Measurements from ENCODE around the gene SLC17A8.

The SLC17A8 gene

DNA sequence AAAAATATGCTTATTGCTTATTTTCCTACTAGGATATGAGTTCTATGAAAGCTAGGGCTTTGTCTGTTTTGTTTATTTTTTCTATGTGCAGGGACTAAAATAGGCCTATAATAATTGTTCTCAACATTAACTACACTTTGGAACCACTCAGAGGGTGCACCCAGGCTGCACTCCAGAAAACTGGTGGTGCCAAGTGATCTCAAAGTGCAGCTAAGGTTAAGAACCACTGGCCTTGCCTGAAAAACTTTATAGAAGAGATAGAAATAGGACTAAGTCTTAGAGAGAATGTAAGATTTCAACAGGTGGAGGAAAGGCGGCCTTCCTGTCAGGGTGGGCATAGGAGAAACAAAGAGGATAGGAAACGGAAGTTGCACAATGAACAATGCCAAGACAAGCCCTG is 79.1 kb downstream of the SLC17A8 start:
- TF ChIP-seq POLR2A (IDR thresholded peaks at IDR 0.05; ENCODE audit: low read depth, low read length) = no peak
- no peak for TF ChIP-seq POLR2AphosphoS5 (IDR thresholded peaks at IDR 0.05; ENCODE audit: low read depth, low read length)
- no peak for TF ChIP-seq TAF1 (IDR thresholded peaks at IDR 0.05; ENCODE audit: low read depth, low read length)
- TF ChIP-seq PAX5 (IDR thresholded peaks at IDR 0.05; ENCODE audit: insufficient read depth, low read length, severe bottlenecking) = no peak
- TF ChIP-seq POU2F2 (IDR thresholded peaks at IDR 0.05; ENCODE audit: low read depth, low read length) = no peak
- no peak for TF ChIP-seq SPI1 (IDR thresholded peaks at IDR 0.05; ENCODE audit: low read depth, low read length)
- FAIRE-seq (no peak), DNase-seq (ENCODE audit: insufficient read length, low spot score) (no peak)

DNA sequence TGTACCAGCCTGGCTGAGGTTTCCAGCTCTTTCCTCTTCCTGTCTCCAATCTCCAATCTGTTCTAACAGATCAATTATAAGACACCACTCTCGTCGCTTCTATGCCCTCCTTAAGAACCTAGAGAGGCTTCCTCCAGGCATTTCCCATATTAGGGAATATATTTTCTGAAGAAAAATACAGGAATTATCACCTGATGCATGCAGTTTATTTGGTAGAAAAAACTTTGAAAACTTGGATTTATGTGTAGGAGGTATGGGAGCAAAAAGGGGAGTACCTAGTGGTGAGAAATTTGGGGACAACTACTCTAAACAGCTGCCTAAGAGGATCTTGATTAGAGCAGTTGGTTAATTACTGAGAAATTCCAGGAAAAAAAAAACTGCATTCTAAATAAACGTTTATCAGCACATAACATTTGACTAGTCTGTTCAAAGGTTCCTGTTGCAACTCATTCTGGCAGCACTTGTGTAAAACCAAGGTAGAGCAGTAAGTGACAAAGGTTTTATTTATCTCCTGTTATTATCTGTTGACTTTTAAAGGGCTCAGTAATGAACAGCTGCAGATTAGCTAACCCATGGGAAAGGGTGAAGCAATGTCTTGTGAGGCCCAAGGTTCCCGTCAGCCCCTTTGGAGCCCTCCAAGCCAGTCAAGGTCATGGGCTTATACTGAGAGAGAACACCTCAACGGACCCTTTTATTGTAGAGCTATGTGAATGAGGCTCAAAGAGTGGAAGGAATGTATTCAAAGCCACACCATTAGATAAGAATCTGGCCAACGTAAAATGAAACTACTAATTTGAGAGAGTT is 80.4 kb downstream of the SLC17A8 start:
- TF ChIP-seq TAF1 (IDR thresholded peaks at IDR 0.05; ENCODE audit: low read depth, low read length) (no peak), POLR2AphosphoS5 (IDR thresholded peaks at IDR 0.05; ENCODE audit: low read depth, low read length) (no peak), POU2F2 (IDR thresholded peaks at IDR 0.05; ENCODE audit: low read depth, low read length) (no peak), PAX5 (IDR thresholded peaks at IDR 0.05; ENCODE audit: insufficient read depth, low read length, severe bottlenecking) (no peak)
- FAIRE-seq (no peak), DNase-seq (ENCODE audit: insufficient read length, low spot score) (no peak)

DNA sequence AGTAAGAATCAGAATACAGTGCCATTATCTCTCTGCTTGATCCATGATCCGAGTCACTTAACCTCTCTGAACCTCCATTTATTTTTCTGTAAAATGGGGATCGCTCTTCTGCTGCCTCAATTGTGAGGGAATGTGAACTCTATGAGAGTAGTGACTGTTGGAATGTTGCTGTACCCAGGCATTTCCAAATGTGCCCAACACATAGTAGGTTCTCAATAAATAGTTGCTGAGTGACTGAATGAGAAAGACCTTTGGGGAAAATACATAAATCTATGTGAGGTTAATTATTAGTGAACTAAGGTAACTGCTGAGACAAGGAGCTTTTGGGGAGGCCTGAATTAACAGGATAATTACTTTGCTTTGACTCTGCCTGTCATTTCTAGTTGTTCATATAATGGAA is 82.9 kb downstream of the SLC17A8 start:
- DNase-seq (ENCODE audit: insufficient read length, low spot score) = no peak
- no peak for TF ChIP-seq PAX5 (IDR thresholded peaks at IDR 0.05; ENCODE audit: insufficient read depth, low read length, severe bottlenecking)
- TF ChIP-seq POLR2AphosphoS5 (IDR thresholded peaks at IDR 0.05; ENCODE audit: low read depth, low read length) = no peak
- no peak for TF ChIP-seq POLR2A (IDR thresholded peaks at IDR 0.05; ENCODE audit: low read depth, low read length)
- TF ChIP-seq TAF1 (IDR thresholded peaks at IDR 0.05; ENCODE audit: low read depth, low read length) = no peak
- no peak for TF ChIP-seq SPI1 (IDR thresholded peaks at IDR 0.05; ENCODE audit: low read depth, low read length)
- TF ChIP-seq POU2F2 (IDR thresholded peaks at IDR 0.05; ENCODE audit: low read depth, low read length) = no peak
- no peak for FAIRE-seq

DNA sequence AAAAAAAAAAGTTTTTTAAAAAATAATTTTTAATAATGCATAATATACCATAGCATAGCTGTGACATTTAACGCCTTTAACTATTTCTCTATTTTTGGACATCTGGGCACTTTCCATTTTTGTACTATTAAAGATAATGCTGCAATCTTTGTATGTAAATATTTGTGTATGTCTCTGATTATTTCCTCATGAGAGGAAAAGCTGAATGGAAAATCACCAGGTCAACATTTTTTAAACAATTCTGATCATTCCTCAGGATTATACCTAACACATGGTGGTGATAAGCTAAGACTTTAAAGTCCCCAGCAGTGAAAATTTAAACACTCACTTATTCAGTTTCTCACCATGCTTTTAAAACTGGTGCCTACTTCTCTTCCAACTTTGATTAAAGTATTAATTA is 85.5 kb downstream of the SLC17A8 start:
- FAIRE-seq = no peak
- no peak for TF ChIP-seq POLR2AphosphoS5 (IDR thresholded peaks at IDR 0.05; ENCODE audit: low read depth, low read length)
- TF ChIP-seq POLR2A (IDR thresholded peaks at IDR 0.05; ENCODE audit: low read depth, low read length) = no peak
- no peak for TF ChIP-seq PAX5 (IDR thresholded peaks at IDR 0.05; ENCODE audit: insufficient read depth, low read length, severe bottlenecking)
- TF ChIP-seq SPI1 (IDR thresholded peaks at IDR 0.05; ENCODE audit: low read depth, low read length) = no peak
- DNase-seq (ENCODE audit: insufficient read length, low spot score) = no peak

DNA sequence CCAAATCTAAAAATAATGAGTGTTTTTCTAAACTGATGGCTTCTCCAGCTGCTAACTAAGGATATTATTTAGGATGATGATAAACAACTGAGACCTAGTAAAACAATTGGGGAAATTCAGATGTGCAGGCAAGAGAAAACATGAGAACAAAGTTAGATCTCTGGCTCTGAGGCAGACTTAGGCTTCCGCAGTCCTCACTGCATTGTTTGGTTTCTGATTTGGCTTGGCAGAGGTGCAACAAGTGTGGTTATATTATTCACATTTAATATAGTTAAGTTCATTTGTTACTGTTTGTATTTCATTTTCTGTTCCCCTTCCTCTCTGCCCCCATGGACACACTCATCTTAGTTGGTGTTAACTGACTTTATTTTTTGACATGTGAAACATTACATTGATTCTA is 86.6 kb downstream of the SLC17A8 start:
- FAIRE-seq (no peak), DNase-seq (ENCODE audit: insufficient read length, low spot score) (no peak)
- TF ChIP-seq TAF1 (IDR thresholded peaks at IDR 0.05; ENCODE audit: low read depth, low read length) = no peak
- TF ChIP-seq PAX5 (IDR thresholded peaks at IDR 0.05; ENCODE audit: insufficient read depth, low read length, severe bottlenecking) = no peak
- TF ChIP-seq POLR2AphosphoS5 (IDR thresholded peaks at IDR 0.05; ENCODE audit: low read depth, low read length) = no peak
- no peak for TF ChIP-seq POU2F2 (IDR thresholded peaks at IDR 0.05; ENCODE audit: low read depth, low read length)
- no peak for TF ChIP-seq SPI1 (IDR thresholded peaks at IDR 0.05; ENCODE audit: low read depth, low read length)
- TF ChIP-seq POLR2A (IDR thresholded peaks at IDR 0.05; ENCODE audit: low read depth, low read length) = no peak

DNA sequence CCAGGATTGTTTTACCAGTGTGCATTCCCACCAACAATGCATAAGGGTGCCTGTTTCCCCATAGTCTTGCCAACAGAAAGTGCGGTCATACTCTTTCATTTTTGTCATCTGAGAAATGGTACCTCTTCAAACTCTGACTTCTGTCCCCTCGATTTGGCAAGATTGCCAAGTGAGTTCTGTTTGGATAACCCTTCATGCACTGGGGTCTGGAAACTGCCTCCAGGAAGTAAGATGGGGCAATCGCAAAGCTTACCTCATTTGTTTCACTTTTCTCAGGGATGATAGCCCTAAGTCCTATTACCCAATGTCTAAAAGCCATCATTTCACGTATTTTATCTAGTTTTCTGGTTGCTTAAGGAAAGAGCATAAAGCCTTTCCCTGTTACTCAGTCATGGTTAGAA is 88.2 kb downstream of the SLC17A8 start:
- FAIRE-seq (no peak), DNase-seq (ENCODE audit: insufficient read length, low spot score) (no peak)
- TF ChIP-seq SPI1 (IDR thresholded peaks at IDR 0.05; ENCODE audit: low read depth, low read length) = no peak

DNA sequence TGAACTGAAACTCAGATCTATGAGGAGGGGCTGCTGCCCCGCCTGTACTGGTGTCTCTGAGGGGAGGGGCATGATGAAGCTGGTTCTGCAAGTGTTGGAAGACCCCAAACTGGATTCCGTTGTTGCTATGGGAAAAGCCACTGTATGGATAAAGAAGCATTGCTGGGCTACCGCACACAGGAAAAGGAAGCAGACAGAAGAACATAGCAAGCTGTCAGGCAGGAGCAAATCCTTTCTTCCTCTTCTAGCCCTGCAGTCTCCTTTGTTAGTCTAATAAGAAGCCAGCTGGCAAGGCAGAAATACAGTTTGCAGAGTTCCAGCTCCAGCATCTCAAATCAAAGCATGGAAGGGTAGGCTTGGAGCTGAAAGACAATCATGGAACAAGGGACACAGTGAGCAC is 90.5 kb downstream of the SLC17A8 start:
- FAIRE-seq (no peak), DNase-seq (ENCODE audit: insufficient read length, low spot score) (no peak)
- TF ChIP-seq POLR2AphosphoS5 (IDR thresholded peaks at IDR 0.05; ENCODE audit: low read depth, low read length) = no peak
- no peak for TF ChIP-seq POLR2A (IDR thresholded peaks at IDR 0.05; ENCODE audit: low read depth, low read length)
- TF ChIP-seq PAX5 (IDR thresholded peaks at IDR 0.05; ENCODE audit: insufficient read depth, low read length, severe bottlenecking) = no peak
- no peak for TF ChIP-seq TAF1 (IDR thresholded peaks at IDR 0.05; ENCODE audit: low read depth, low read length)
- no peak for TF ChIP-seq SPI1 (IDR thresholded peaks at IDR 0.05; ENCODE audit: low read depth, low read length)

DNA sequence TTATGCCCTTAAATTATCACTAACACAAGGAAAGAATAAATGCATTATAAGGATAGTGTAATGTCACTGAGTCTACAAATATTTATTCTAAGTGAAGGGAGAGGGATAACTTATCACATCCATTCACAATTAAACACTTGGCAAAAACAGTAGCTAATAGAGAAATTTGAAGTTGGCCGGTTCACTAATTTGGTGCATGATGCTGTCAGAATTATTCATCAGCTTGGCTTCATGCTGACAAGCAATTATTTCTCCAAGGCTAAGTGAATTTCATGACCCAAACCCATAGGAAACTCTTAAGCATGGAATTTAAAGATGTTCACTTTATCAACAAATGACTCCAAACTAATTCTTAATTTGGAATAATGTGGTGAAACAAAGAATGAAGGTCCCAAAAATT is 91.8 kb downstream of the SLC17A8 start:
- DNase-seq (ENCODE audit: insufficient read length, low spot score) (no peak), FAIRE-seq (no peak)
- TF ChIP-seq PAX5 (IDR thresholded peaks at IDR 0.05; ENCODE audit: insufficient read depth, low read length, severe bottlenecking) = no peak
- no peak for TF ChIP-seq POU2F2 (IDR thresholded peaks at IDR 0.05; ENCODE audit: low read depth, low read length)

DNA sequence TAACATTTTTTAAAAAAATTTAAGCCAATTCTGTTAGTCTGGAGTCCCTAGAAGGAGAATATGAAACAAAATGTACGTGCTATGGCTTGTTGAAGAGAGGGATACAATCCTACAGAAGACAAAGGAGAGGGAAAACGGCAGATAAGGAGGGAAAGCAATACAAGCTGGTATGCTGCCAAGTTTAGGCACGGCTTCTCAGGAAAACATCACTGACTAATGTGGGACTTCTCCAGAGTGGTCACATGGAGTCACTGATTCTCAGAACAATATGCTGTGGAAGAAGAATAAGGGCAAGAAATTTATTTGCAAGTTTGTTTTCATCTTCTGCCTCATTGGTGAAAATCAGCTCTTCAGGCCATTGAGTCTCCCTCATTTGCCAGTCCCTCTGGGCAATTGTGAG is 93.9 kb downstream of the SLC17A8 start:
- TF ChIP-seq POLR2A (IDR thresholded peaks at IDR 0.05; ENCODE audit: low read depth, low read length) = no peak
- TF ChIP-seq POLR2AphosphoS5 (IDR thresholded peaks at IDR 0.05; ENCODE audit: low read depth, low read length) = no peak
- no peak for TF ChIP-seq POU2F2 (IDR thresholded peaks at IDR 0.05; ENCODE audit: low read depth, low read length)
- no peak for TF ChIP-seq TAF1 (IDR thresholded peaks at IDR 0.05; ENCODE audit: low read depth, low read length)
- no peak for TF ChIP-seq SPI1 (IDR thresholded peaks at IDR 0.05; ENCODE audit: low read depth, low read length)
- TF ChIP-seq PAX5 (IDR thresholded peaks at IDR 0.05; ENCODE audit: insufficient read depth, low read length, severe bottlenecking) = no peak
- DNase-seq (ENCODE audit: insufficient read length, low spot score) = no peak
- no peak for FAIRE-seq

DNA sequence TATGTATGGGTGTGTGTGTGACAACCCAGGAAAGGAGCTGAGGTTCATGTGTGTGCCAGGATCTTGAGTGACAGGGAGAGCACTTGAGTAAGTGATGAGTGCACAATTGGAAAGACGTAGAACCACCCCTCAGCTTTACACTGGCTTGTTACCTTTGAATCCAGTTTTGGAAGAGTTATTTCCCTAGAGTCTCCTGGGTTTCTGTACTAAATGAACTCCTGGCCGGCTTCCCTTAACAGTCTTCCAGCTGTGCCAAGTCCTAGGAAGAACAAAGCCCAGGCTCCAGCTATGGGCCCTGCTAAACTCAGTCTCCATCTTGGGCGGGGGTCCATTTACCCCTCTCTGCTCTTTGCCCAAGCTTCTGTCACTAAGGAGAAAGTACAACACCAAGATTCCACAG is 97.1 kb downstream of the SLC17A8 start:
- no peak for DNase-seq (ENCODE audit: insufficient read length, low spot score)
- TF ChIP-seq POLR2A (IDR thresholded peaks at IDR 0.05; ENCODE audit: low read depth, low read length) = no peak
- no peak for TF ChIP-seq TAF1 (IDR thresholded peaks at IDR 0.05; ENCODE audit: low read depth, low read length)
- TF ChIP-seq PAX5 (IDR thresholded peaks at IDR 0.05; ENCODE audit: insufficient read depth, low read length, severe bottlenecking) = no peak
- TF ChIP-seq SPI1 (IDR thresholded peaks at IDR 0.05; ENCODE audit: low read depth, low read length) = no peak
- TF ChIP-seq POU2F2 (IDR thresholded peaks at IDR 0.05; ENCODE audit: low read depth, low read length) = no peak
- TF ChIP-seq POLR2AphosphoS5 (IDR thresholded peaks at IDR 0.05; ENCODE audit: low read depth, low read length) = no peak
- no peak for FAIRE-seq
